ENCODE data around the gene HTRA1. TPM values are rescaled to one million over a fixed set of nuclear protein-coding genes. Genes with fewer than 3 reads are reported as not detected.

HTRA1 gene
- total and polyA plus RNA-seq, 10 of the 15 experiments (the other 5 are each of a cell fraction or from before 2014, with no cell fraction given), result 0.13 TPM; not detected in 9

DNA sequence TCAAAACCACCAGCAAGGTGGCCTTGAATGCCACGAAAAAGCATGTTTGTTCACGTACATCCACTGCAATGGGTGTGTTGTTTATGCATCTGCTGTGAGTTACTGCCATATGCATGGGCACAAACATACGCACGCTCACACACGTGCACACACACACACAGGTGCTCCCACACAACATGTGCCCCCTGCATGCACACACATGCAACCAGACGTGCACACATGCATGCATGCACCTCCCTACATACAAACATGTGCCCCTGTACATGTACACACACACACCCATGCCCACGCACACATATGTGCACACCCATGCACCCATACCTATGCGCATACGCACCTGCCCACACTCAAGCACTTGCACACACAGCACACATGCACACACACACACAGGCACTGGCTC lies 89.1 kb downstream of the HTRA1 start:
- no peaks in the 10 kb centered on the region for H3K4me1 ChIP-seq (ENCODE audit: control insufficient read depth, insufficient read depth, low read length)
- 47% methylated on average over 9 of the region's 9 CpGs for whole genome bisulfite sequencing (ENCODE audit: insufficient coverage, insufficient replicate concordance, low lambda C conversion rate, missing lambda C conversion rate)
- no peaks in the 10 kb centered on the region for H3K36me3 ChIP-seq (ENCODE audit: control insufficient read depth in 2 of 2, insufficient read depth in 2 of 2, low read length in 1 of 2)
- SMC1A ChIA-PET (ENCODE audit: uncharacterized antibody, unreplicated experiment), result interaction anchor here (1.1 kb wide), 1 partner anchor 15 kb away, joined by 3 read pairs; no protein-coding TSS in a partner anchor
- intact Hi-C loops (cut with micrococcal nuclease; ENCODE audit: unreplicated experiment) (no loop called here), in situ Hi-C loops (cut with MboI) (no loop called here)
- H3K27me3 ChIP-seq (replicated peaks in 1 of 2; ENCODE audit: control insufficient read depth in 2 of 2, insufficient read depth in 2 of 2, low read length in 1 of 2), result peaks cover 0 to 4% of the 10 kb centered on the region in 2 experiments; a peak in 2 of 4 replicates
- ATAC-seq, result no peak
- H3K4me2 ChIP-seq (ENCODE audit: control insufficient read depth, insufficient read depth), result no peak overlapping the region
- no peak for FAIRE-seq
- H3K27ac ChIP-seq (ENCODE audit: control insufficient read depth, insufficient read depth), result no peak overlapping the region
- no peaks in the 10 kb centered on the region for H3K9me3 ChIP-seq (replicated peaks; ENCODE audit: control insufficient read depth, insufficient read depth, low read length)
- no peak for TF ChIP-seq RBBP5 (conservative IDR thresholded peaks at IDR 0.05)
- TF ChIP-seq BHLHE40 (IDR thresholded peaks at IDR 0.05; ENCODE audit: borderline replicate concordance in 1 of 2, low read depth in 2 of 2, low read length in 1 of 2), result no peak
- TF ChIP-seq SMAD5 (IDR thresholded peaks at IDR 0.05; ENCODE audit: low read depth), result no peak
- no peak for TF ChIP-seq HDAC6 (IDR thresholded peaks at IDR 0.05; ENCODE audit: unreplicated experiment)
- no peak for TF ChIP-seq ETV6 (conservative IDR thresholded peaks at IDR 0.05 in 1 of 2, IDR thresholded peaks at IDR 0.05 in 1 of 2; ENCODE audit: borderline replicate concordance in 1 of 2, low read depth in 1 of 2)
- TF ChIP-seq POLR2AphosphoS2 (IDR thresholded peaks at IDR 0.05; ENCODE audit: low read depth, low read length), result no peak
- TF ChIP-seq ZNF207 (IDR thresholded peaks at IDR 0.05; ENCODE audit: borderline replicate concordance), result no peak
- TF ChIP-seq NR2C1 (IDR thresholded peaks at IDR 0.05), result no peak
- TF ChIP-seq MYC (IDR thresholded peaks at IDR 0.05; ENCODE audit: insufficient read depth, insufficient read length, insufficient replicate concordance, low read length, severe bottlenecking), result no peak
- no peak for TF ChIP-seq YY1 (IDR thresholded peaks at IDR 0.05; ENCODE audit: low read depth, low read length)
- no peak for TF ChIP-seq NFYB (IDR thresholded peaks at IDR 0.05; ENCODE audit: insufficient read depth, low read depth, low read length)
- no TSS peak for BruUV-seq (replicated peaks)
- POLR2A ChIA-PET, result no interaction called here
- H3K9ac ChIP-seq (ENCODE audit: control insufficient read depth, insufficient read depth, low read length), result no peak overlapping the region
- no peak overlapping the region for H2AFZ ChIP-seq (ENCODE audit: control insufficient read depth, low read depth, low read length)
- H3K4me3 ChIP-seq, result no peak overlapping the region
- DNase-seq (ENCODE audit: low read depth, low spot score), result no peak
- RAD21 ChIA-PET (ENCODE audit: unreplicated experiment), result interaction anchor here (0.7 kb wide), 1 partner anchor 268 kb away, joined by 4 read pairs; no protein-coding TSS in a partner anchor
- H4K20me1 ChIP-seq (ENCODE audit: control insufficient read depth, insufficient read depth), result no peaks in the 10 kb centered on the region
- CTCF ChIA-PET, result interaction anchor here (0.9 to 1.5 kb wide), 2 partner anchors 19 to 35 kb away, joined by 3 read pairs; no protein-coding TSS in a partner anchor
- H3K79me2 ChIP-seq (ENCODE audit: control insufficient read depth, insufficient read depth, low read length), result no peaks in the 10 kb centered on the region

All from GM12878 (cell line).